HG03108 (cell line): Measurements from ENCODE around the gene LAMC3.
A peak's percentile ranks its signal among the peaks of the same experiment; 100 is the strongest.
"Not testable (repeated sequence)": the region's sequence is repeated elsewhere in the genome, so short reads cannot be mapped to it uniquely, and the experiment has no call there.

Experiments
- ATAC-seq: cut with Tn5 transposase; IDR thresholded peaks from one replicate; pipeline ENCODE4 v1.9.1; 2021; ENCODE audit warnings: moderate library complexity; ENCODE audit not compliant: unreplicated experiment

Gene LAMC3

GRCh38 chr9:131114084-131114535 lies 105.1 kb downstream of the LAMC3 start:
- no peak for ATAC-seq

GRCh38 chr9:131115360-131115742 lies 106.4 kb downstream of the LAMC3 start:
- ATAC-seq, result not testable (repeated sequence)

- no peak for ATAC-seq
Observed at GRCh38 chr9:131116281-131117120, 107.5 kb downstream of the LAMC3 start.

GRCh38 chr9:131117121-131117761 lies 108.3 kb downstream of the LAMC3 start:
- no peak for ATAC-seq

- no peak for ATAC-seq
Observed at GRCh38 chr9:131117762-131118145, 108.8 kb downstream of the LAMC3 start.

GRCh38 chr9:131119600-131119999 lies 110.6 kb downstream of the LAMC3 start:
- ATAC-seq, result no peak

- no peak for ATAC-seq
Observed at GRCh38 chr9:131120620-131121228, 111.8 kb downstream of the LAMC3 start.

GRCh38 chr9:131121346-131121745 lies 112.4 kb downstream of the LAMC3 start:
- no peak for ATAC-seq

- ATAC-seq, result no peak
Observed at GRCh38 chr9:131122158-131122557, 113.2 kb downstream of the LAMC3 start.

GRCh38 chr9:131125038-131125287 lies 116.0 kb downstream of the LAMC3 start:
- ATAC-seq, result no peak

GRCh38 chr9:131125288-131126058 lies 116.5 kb downstream of the LAMC3 start, which contains the start of gene NUP214:
TSS of gene NUP214 (plus strand) at chr9:131125586. CDS start at chr9:131125705, 119 bp downstream.
- ATAC-seq, result peak; percentile 96

GRCh38 chr9:131126059-131126426 lies 117.1 kb downstream of the LAMC3 start:
- ATAC-seq, result no peak

- no peak for ATAC-seq
Observed at GRCh38 chr9:131129183-131129582, 120.2 kb downstream of the LAMC3 start.

GRCh38 chr9:131138676-131139075 lies 129.7 kb downstream of the LAMC3 start:
- no peak for ATAC-seq

- no peak for ATAC-seq
Observed at GRCh38 chr9:131140112-131140511, 131.1 kb downstream of the LAMC3 start.

GRCh38 chr9:131140550-131140949 lies 131.6 kb downstream of the LAMC3 start:
- ATAC-seq, result no peak

- no peak for ATAC-seq
Observed at GRCh38 chr9:131142160-131142559, 133.2 kb downstream of the LAMC3 start.
